HG03354 (cell line): ENCODE measurements around the gene HMCN1.
"Not testable (repeated sequence)": the region's sequence is repeated elsewhere in the genome, so short reads cannot be mapped to it uniquely, and the experiment has no call there.

ENCODE experiments used
- ATAC-seq: cut with Tn5 transposase; IDR thresholded peaks from one replicate; pipeline ENCODE4 v1.9.1; 2021; ENCODE audit warnings: mild to moderate bottlenecking; ENCODE audit not compliant: unreplicated experiment, poor library complexity, severe bottlenecking

Gene HMCN1

GRCh38 chr1:186165303-186165702 is 431.1 kb downstream of the HMCN1 start:
- ATAC-seq, result no peak

- no peak for ATAC-seq
Observed at GRCh38 chr1:186167096-186167668, 433.0 kb downstream of the HMCN1 start.

DNA sequence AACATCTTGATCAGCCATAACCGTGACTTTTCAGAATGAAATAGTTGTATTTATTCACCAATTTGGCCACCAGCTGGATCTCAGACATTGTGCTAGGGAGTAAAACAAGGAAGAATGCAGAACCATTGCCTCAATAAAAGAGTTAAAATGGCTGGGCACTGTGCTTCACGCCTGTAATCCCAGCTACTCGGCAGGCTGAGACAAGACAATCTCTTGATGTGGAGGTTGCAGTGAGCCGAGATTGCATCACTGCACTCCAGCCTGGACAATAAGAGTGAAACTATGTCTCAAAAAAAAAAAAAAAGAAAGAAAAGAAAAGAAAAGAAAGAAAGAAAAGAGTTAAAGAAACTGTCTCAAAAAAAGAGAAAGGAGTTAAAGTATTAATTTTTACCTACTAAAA is 441.4 kb downstream of the HMCN1 start:
- ATAC-seq, result no peak

- no peak for ATAC-seq
Observed at GRCh38 chr1:186178426-186179043, 444.3 kb downstream of the HMCN1 start.

GRCh38 chr1:186179231-186179630 is 445.0 kb downstream of the HMCN1 start:
- ATAC-seq, result no peak

- peak; percentile 69 for ATAC-seq
Observed at GRCh38 chr1:186183219-186183618, 449.0 kb downstream of the HMCN1 start.

DNA sequence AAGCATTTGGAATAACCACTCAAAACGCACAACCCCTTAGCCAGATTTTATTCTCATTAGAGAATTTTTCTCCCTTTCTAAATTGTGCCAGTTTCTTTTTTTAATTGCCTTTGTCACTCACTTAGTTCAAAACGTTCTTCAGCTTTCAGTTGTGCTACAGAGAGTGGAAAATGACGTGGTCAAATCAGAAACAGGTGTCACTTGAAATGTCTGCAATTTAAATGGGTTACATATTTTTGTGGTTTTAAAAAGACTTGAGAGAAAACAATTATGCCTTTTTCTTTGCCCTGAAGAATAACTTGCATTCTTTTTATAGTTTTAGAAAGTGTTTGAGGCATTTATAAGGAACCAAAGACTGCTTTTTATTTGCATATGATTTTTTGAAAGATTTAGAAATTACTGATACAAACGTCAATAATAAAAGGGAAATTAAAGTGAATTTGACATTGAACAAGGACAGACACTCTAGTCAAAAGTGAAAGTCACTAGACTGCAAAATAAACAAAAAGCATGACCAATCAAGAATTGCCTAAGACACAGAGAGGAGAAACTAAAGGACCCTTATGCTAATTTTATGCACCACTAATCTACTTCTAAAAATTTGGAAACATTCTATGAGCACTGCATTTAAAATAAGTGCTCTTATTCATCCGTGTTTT is 449.9 kb downstream of the HMCN1 start:
- peak; percentile 82 for ATAC-seq

DNA sequence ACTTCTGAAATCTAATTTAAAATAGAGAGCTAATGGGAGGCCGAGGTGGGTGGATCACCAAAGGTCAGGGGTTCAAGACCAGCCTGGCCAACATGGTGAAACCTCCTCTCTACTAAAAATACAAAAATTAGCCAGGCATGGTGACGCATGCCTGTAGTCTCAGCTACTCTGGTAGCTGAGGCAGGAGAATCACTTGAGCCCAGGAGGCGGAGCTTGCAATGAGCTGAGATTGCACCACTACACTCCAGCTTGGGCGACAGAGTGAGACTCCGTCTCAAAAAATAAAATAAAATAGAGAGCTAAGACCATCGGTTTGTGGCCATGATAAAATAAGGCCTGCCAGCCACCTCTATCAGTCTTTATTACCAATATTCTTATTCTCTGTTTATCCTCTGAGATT is 452.1 kb downstream of the HMCN1 start:
- ATAC-seq, result not testable (repeated sequence)

- ATAC-seq, result peak; percentile 59
Observed at GRCh38 chr1:186187601-186188000, 453.4 kb downstream of the HMCN1 start.

DNA sequence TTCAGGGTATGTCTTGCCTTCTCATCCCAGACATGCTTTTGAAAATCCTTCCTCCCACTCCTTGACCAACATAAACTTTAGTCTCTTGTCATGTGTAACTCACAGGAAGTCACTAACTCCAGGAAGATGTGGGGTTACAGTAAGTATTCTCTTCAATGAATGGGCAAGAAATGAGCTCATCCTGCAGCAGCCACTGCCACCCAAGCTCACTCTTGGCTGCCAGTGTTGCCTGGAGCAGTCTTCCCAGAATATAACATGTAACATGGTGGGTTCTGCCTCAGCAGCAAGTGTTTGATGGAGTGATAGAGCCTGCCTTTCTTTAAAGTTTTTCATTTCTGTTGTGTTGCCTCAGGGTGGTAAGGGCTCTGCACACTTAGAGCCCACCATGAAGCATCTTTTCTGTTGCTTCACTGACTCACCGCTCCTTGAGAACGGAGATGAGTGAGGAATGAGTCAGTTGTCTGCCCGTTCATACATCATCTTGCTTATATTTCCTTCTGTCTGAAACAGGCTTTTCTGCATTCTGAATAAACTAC is 453.9 kb downstream of the HMCN1 start:
- no peak for ATAC-seq

DNA sequence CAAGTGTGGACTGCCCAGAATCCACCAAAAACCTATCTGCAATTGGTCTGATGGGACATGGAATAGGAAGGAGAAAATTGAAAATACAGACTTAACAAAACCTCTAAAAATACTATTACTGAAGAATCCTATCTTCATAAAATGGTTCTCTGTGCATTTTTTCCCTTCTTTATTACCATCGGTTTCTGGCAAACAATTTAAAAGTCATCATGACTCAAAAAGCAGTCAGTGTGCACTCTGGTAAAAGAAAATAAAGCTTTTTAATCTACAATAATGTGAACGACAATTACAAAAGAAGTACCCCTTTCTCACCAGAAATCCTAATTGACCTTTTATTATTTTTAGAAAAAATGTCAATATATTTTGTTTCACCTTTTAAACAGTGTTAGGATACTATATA is 454.5 kb downstream of the HMCN1 start:
- no peak for ATAC-seq

GRCh38 chr1:186189156-186189555 is 455.0 kb downstream of the HMCN1 start:
- ATAC-seq, result no peak

GRCh38 chr1:186191511-186191910 is 457.3 kb downstream of the HMCN1 start:
- ATAC-seq, result no peak

DNA sequence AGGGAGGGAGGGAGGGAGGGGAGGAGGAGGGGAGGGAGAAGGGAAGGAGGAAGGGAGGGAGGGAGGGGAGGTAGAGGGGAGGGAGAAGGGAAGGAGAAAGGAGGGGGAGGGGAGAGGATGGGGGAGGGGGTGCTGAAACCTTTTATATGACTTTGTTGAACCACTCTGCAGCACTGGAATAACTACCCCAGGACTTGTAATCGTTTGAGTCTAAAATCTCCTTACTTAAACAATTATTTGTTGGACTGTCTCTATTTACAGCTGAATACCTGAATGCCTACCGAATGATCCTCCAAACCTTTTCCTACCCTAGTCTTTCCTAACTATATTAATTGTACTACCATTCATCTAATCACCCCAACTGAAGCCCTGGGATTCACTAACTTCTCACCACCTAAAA is 459.0 kb downstream of the HMCN1 start:
- ATAC-seq, result no peak

GRCh38 chr1:186194107-186194756 is 460.0 kb downstream of the HMCN1 start:
- ATAC-seq, result peak; percentile 93

DNA sequence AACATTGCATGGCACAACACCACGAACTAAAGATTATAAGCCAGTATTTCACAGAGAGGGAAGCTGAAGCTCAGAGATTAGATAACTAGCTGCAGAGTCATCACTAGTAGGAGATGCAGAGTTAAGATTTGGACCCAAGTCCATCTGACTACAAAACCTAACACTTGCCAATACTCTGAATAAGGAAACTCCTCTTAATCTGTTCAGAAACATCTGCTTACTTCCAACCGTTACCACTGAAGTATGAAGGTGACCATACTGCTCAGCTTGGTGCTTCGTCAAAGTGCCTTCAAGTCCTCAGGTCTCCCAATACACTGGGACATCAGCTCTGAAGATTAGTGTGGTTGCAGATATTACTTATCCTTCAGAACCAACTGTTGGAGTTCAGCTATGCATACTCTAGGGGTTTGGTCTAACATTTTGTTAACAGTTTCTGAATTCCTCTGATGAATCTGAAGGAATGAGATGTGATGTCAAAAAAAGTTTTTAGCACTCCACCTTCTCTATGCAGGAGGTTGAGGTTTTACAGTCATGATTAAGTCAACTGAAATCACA is 461.3 kb downstream of the HMCN1 start:
- no peak for ATAC-seq

GRCh38 chr1:186202271-186202764 is 468.1 kb downstream of the HMCN1 start:
- no peak for ATAC-seq

DNA sequence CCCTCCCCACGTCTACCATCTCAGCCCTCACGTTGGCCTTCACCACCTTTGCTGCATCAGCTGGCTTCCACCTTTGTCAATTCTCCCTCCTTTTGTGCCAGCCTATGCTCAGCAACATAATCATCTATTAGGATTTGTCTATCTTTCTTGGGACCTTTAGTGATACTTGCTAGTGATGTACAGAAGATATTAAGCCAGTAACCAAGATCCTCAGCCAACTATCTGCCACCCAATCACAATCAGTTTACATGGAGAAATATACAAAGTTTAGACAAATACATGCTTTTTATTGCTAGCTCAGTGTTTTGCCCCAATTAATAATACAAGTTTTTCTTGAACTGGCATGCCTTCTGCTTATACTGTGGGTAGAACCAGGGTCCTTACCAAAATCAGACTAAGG is 468.6 kb downstream of the HMCN1 start:
- ATAC-seq, result no peak

DNA sequence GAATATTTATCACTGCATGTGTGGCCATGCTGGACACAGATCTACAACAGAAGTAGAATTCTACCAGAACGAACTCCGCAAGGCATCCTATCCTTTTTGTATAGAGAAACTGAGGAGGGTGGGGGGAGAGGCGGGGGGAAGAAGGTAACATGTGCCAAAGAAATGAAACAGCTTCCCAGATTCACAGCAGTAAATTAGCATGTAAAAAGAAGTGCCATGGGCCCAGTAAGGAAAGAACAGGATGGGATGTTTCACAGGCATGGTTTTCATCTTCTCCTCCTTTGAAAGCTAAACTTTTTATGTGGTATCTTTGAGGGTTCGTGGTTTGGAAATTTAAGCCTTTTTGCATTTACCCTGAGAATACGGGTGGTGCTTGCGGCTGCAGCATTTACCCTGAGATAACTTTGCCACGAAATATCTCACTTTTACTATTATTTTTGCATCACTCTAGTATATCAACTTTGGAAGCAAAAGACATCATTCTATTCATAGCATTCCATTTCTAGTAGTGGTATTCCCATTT is 471.9 kb downstream of the HMCN1 start:
- no peak for ATAC-seq
